H9 (cell line): ENCODE measurements around the gene PDS5B. TPM values are rescaled to one million over a fixed set of nuclear protein-coding genes. Genes with fewer than 3 reads are reported as not detected.

Experiments
- DNase-seq: peaks from one replicate; pipeline ENCODE4 v3.0.0-alpha.2; 2017
- H2AFZ ChIP-seq: one replicate; pipeline ENCODE4 v1.6.1; 2013; ENCODE audit warnings: mild to moderate bottlenecking, low read length, control low read depth, moderate library complexity
- H2AK5ac ChIP-seq: 2 replicates; pipeline ENCODE4 v1.6.1; 2013; ENCODE audit warnings: low read length, control low read depth, mixed read lengths; ENCODE audit not compliant: insufficient read length
- H2BK120ac ChIP-seq: one replicate; pipeline ENCODE4 v1.6.1; 2013; ENCODE audit warnings: low read depth, mild to moderate bottlenecking, low read length, control low read depth, inconsistent platforms; ENCODE audit not compliant: poor library complexity, severe bottlenecking
- H2BK12ac ChIP-seq: 2 replicates; pipeline ENCODE4 v1.6.1; 2013; ENCODE audit warnings: low read length, control low read depth, mixed read lengths, low read depth; ENCODE audit not compliant: insufficient read length
- H2BK15ac ChIP-seq: 2 replicates; pipeline ENCODE4 v1.6.1; 2013; ENCODE audit warnings: low read depth, low read length, control low read depth
- H2BK20ac ChIP-seq: one replicate; pipeline ENCODE4 v1.6.1; 2013; ENCODE audit warnings: low read depth, mild to moderate bottlenecking, low read length, control low read depth, inconsistent platforms; ENCODE audit not compliant: poor library complexity, severe bottlenecking
- H2BK5ac ChIP-seq: 2 replicates; pipeline ENCODE4 v1.6.1; 2013; ENCODE audit warnings: low read length, control low read depth, mixed read lengths; ENCODE audit not compliant: insufficient read length
- H3K14ac ChIP-seq: 2 replicates; pipeline ENCODE4 v1.6.1; 2013; ENCODE audit warnings: low read length, control low read depth; ENCODE audit not compliant: insufficient read depth
- H3K18ac ChIP-seq: 2 replicates; pipeline ENCODE4 v1.6.1; 2013; ENCODE audit warnings: low read depth, mild to moderate bottlenecking, mixed read lengths, low read length, control low read depth; ENCODE audit not compliant: insufficient read length
- H3K23ac ChIP-seq: 2 replicates; pipeline ENCODE4 v1.6.1; 2013; ENCODE audit warnings: low read length, control low read depth, mixed read lengths, low read depth; ENCODE audit not compliant: insufficient read length
- H3K23me2 ChIP-seq: 2 replicates; pipeline ENCODE4 v1.6.1; 2013; ENCODE audit warnings: low read depth, mild to moderate bottlenecking, mixed read lengths, low read length, control low read depth; ENCODE audit not compliant: insufficient read length, poor library complexity, severe bottlenecking
- H3K27ac ChIP-seq: 2 replicates; pipeline ENCODE4 v1.5.1; 2013; ENCODE audit warnings: low read length, control low read depth, mixed read lengths, low read depth; ENCODE audit not compliant: insufficient read length
- H3K27me3 ChIP-seq: 2 replicates; pipeline ENCODE4 v1.6.1; 2013; ENCODE audit warnings: low read length, control low read depth, inconsistent platforms; ENCODE audit not compliant: insufficient read depth
- H3K4ac ChIP-seq: 2 replicates; pipeline ENCODE4 v1.6.1; 2013; ENCODE audit warnings: low read depth, mild to moderate bottlenecking, control low read depth, inconsistent platforms, low read length, moderate library complexity
- H3K4me1 ChIP-seq: 2 replicates; pipeline ENCODE4 v1.6.1; 2013; ENCODE audit warnings: low read length, control low read depth, inconsistent platforms; ENCODE audit not compliant: insufficient read depth
- H3K4me2 ChIP-seq: 2 replicates; pipeline ENCODE4 v1.6.1; 2013; ENCODE audit warnings: low read length, control low read depth, mixed read lengths; ENCODE audit not compliant: insufficient read length, insufficient read depth
- H3K56ac ChIP-seq: 2 replicates; pipeline ENCODE4 v1.6.1; 2013; ENCODE audit warnings: low read depth, mild to moderate bottlenecking, mixed read lengths, low read length, control low read depth; ENCODE audit not compliant: insufficient read length
- H3K79me1 ChIP-seq: 2 replicates; pipeline ENCODE4 v1.6.1; 2013; ENCODE audit warnings: low read depth, mild to moderate bottlenecking, moderate library complexity, low read length, control low read depth, inconsistent platforms; ENCODE audit not compliant: insufficient read depth, poor library complexity, severe bottlenecking
- H3K79me2 ChIP-seq: 2 replicates; pipeline ENCODE4 v1.6.1; 2013; ENCODE audit warnings: low read length, control low read depth, inconsistent platforms; ENCODE audit not compliant: insufficient read depth
- H3K9ac ChIP-seq: 2 replicates; pipeline ENCODE4 v1.6.1; 2013; ENCODE audit warnings: low read length, control low read depth, mixed read lengths; ENCODE audit not compliant: insufficient read length; ENCODE audit errors: extremely low read depth
- H3K9me3 ChIP-seq: one replicate; pipeline ENCODE4 v1.6.1; 2013; ENCODE audit warnings: low read depth, low read length, inconsistent platforms; ENCODE audit not compliant: control insufficient read depth
- H3T11ph ChIP-seq: one replicate; pipeline ENCODE4 v1.6.1; 2013; ENCODE audit warnings: mild to moderate bottlenecking, low read length, control low read depth, inconsistent platforms
- H4K20me1 ChIP-seq: one replicate; pipeline ENCODE4 v1.6.1; 2013; ENCODE audit not compliant: control insufficient read depth, insufficient read length, insufficient read depth
- H4K5ac ChIP-seq: 2 replicates; pipeline ENCODE4 v1.6.1; 2013; ENCODE audit warnings: low read depth, mild to moderate bottlenecking, mixed read lengths, low read length, control low read depth; ENCODE audit not compliant: insufficient read length
- H4K8ac ChIP-seq: replicated peaks from 2 replicates; pipeline ENCODE4 v1.6.1; 2013; ENCODE audit warnings: low read length, control low read depth, mixed read lengths, low read depth; ENCODE audit not compliant: insufficient read length
- H4K91ac ChIP-seq: 2 replicates; pipeline ENCODE4 v1.6.1; 2013; ENCODE audit warnings: low read depth, mild to moderate bottlenecking, moderate library complexity, mixed read lengths, low read length, control low read depth; ENCODE audit not compliant: insufficient read length
- H3K27ac Mint-ChIP-seq, 3 experiments: 2 replicates in 2 of 3; 3 replicates in 1 of 3; pipeline ENCODE4 v1.8.0; 2020 to 2021; ENCODE audit warnings: mixed read lengths in 3 of 3, mild to moderate bottlenecking in 1 of 3, moderate library complexity in 1 of 3
- H3K27me3 Mint-ChIP-seq: 2 replicates; pipeline ENCODE4 v1.8.0; 2021; ENCODE audit warnings: low read depth, mild to moderate bottlenecking, moderate library complexity, mixed read lengths
- H3K36me3 Mint-ChIP-seq, 3 experiments: 2 replicates in 2 of 3; 3 replicates in 1 of 3; pipeline ENCODE4 v1.8.0; 2020 to 2021; ENCODE audit warnings: low read depth in 3 of 3, mixed read lengths in 3 of 3; ENCODE audit not compliant: insufficient read depth in 1 of 3
- H3K4me1 Mint-ChIP-seq, 2 experiments: 2 replicates each; pipeline ENCODE4 v1.8.0; 2020; ENCODE audit warnings: mixed read lengths in 2 of 2
- H3K4me3 Mint-ChIP-seq, 2 experiments: 2 replicates in 1 of 2; 3 replicates in 1 of 2; pipeline ENCODE4 v1.8.0; 2020 to 2021; ENCODE audit warnings: mild to moderate bottlenecking in 2 of 2, mixed read lengths in 2 of 2, moderate library complexity in 1 of 2
- H3K9me3 Mint-ChIP-seq, 2 experiments: 2 replicates in 1 of 2; 3 replicates in 1 of 2; pipeline ENCODE4 v1.8.0; 2020; ENCODE audit warnings: mild to moderate bottlenecking in 2 of 2, mixed read lengths in 2 of 2, moderate library complexity in 1 of 2
- WGBS: extraction: QIAGEN DNeasy Blood & Tissue Kit; methylation state at CpG from one replicate; pipeline ENCODE4 v1.1.7; 2013; ENCODE audit warnings: missing lambda C conversion rate, low lambda C conversion rate, mixed read lengths; ENCODE audit not compliant: insufficient read length; ENCODE audit errors: extremely low coverage; 5-methylcytosine and 5-hydroxymethylcytosine counted together
- total RNA-seq: library from RNA; stranded (reverse); gene quantifications from 2 replicates; pipeline ENCODE4 v1.2.1, GENCODE V29; 2021
- TF ChIP-seq, protein P1 (sequence below): fragments of 200-600 bp; sonication (generic); conservative IDR thresholded peaks from 3 replicates; pipeline ENCODE4 v1.8.0; 2021; ENCODE audit warnings: antibody characterized with exemption, mild to moderate bottlenecking

PDS5B gene
- total RNA-seq, 1 experiment from 2014 or later: 50.0 TPM

DNA sequence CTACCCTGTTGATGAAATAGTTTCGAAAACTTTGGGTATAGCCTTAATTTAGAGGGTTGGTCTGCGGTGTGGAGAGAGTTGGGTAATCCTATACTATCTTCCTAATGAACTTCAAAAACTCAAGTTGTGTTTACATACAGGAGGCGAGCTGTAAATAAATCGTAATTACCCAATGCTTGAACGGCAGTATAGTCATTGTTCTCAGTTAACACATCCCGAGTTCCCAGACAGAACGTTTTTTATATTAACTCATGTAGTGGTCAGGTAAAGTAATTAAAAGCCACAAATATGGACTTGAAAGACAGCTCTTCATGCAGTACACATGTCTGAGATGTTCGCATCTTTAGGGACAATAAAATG lies 1.5 kb downstream of the PDS5B start:
- TF ChIP-seq, protein P1, sequence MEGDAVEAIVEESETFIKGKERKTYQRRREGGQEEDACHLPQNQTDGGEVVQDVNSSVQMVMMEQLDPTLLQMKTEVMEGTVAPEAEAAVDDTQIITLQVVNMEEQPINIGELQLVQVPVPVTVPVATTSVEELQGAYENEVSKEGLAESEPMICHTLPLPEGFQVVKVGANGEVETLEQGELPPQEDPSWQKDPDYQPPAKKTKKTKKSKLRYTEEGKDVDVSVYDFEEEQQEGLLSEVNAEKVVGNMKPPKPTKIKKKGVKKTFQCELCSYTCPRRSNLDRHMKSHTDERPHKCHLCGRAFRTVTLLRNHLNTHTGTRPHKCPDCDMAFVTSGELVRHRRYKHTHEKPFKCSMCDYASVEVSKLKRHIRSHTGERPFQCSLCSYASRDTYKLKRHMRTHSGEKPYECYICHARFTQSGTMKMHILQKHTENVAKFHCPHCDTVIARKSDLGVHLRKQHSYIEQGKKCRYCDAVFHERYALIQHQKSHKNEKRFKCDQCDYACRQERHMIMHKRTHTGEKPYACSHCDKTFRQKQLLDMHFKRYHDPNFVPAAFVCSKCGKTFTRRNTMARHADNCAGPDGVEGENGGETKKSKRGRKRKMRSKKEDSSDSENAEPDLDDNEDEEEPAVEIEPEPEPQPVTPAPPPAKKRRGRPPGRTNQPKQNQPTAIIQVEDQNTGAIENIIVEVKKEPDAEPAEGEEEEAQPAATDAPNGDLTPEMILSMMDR: no peak
- no peaks in the 10 kb centered on the region for H3K79me1 ChIP-seq
- no peak overlapping the region for H2BK120ac ChIP-seq
- no peak overlapping the region for H2AFZ ChIP-seq
- Mint-ChIP-seq H3K4me3 (peak overlapping the region; percentile 88 to 93), H3K9me3 (no peaks in the 10 kb centered on the region), H3K36me3 (no peaks in the 10 kb centered on the region; a peak in 1 of 7 replicates), H3K27ac (peak overlapping the region; percentile 92 to 99 (median 97)), H3K27me3 (peaks cover 11% of the 10 kb centered on the region), H3K4me1 (peaks cover 35 to 39% of the 10 kb centered on the region in 2 experiments)
- no peak overlapping the region for H4K8ac ChIP-seq
- no peak overlapping the region for H2BK20ac ChIP-seq
- H3K23ac ChIP-seq: no peak overlapping the region
- no CpG with 5 or more reads among the region's 8 CpGs for WGBS
- no peak overlapping the region for H3K56ac ChIP-seq
- no peaks in the 10 kb centered on the region for H3K27me3 ChIP-seq
- no peaks in the 10 kb centered on the region for H4K20me1 ChIP-seq
- H2BK5ac ChIP-seq: no peak overlapping the region
- H2BK12ac ChIP-seq: no peak overlapping the region
- H3K14ac ChIP-seq: no peak overlapping the region; the same call in 1 of the 2 replicates
- no peaks in the 10 kb centered on the region for H3K4me1 ChIP-seq
- H3K9me3 ChIP-seq: no peaks in the 10 kb centered on the region
- H3K4ac ChIP-seq: no peak overlapping the region
- peak overlapping the region; percentile 78 for H3K4me2 ChIP-seq
- peak overlapping the region; percentile 72 for H3K9ac ChIP-seq
- peaks cover 28% of the 10 kb centered on the region; the same call in 1 of the 2 replicates for H3K79me2 ChIP-seq
- DNase-seq: no peak
- peaks cover 5% of the 10 kb centered on the region for H3K23me2 ChIP-seq
- H2BK15ac ChIP-seq: no peak overlapping the region
- H3K18ac ChIP-seq: no peak overlapping the region
- H3K27ac ChIP-seq: no peak overlapping the region
- no peak overlapping the region for H4K91ac ChIP-seq
- no peak overlapping the region for H2AK5ac ChIP-seq
- H3T11ph ChIP-seq: no peak overlapping the region
- H4K5ac ChIP-seq: no peak overlapping the region
